ENCODE data around the gene MCM5. TPM values are rescaled to one million over a fixed set of nuclear protein-coding genes. Genes with fewer than 3 reads are reported as not detected.
"Not testable (repeated sequence)": the region's sequence is repeated elsewhere in the genome, so short reads cannot be mapped to it uniquely, and the experiment has no call there.

The MCM5 gene
- total RNA-seq, 1 donor from 2014 or later: 10.2 TPM

GRCh38 chr22:35458547-35459422 lies 58.8 kb downstream of the MCM5 start:
- DNase-seq: no peak
- ATAC-seq (ENCODE audit: poor library complexity): no peak
- intact Hi-C loops (cut with DNase I): no loop called here

GRCh38 chr22:35459423-35459894 lies 59.5 kb downstream of the MCM5 start:
- intact Hi-C loops (cut with DNase I): no loop called here

GRCh38 chr22:35459976-35460375 lies 60.0 kb downstream of the MCM5 start:
- ATAC-seq (ENCODE audit: poor library complexity); DNase-seq; intact Hi-C loops (cut with DNase I): not testable (repeated sequence)

More at GRCh38 chr22:35459423-35459894, 59.5 kb downstream of the MCM5 start:
- ATAC-seq (ENCODE audit: poor library complexity) (no peak), DNase-seq (no peak)

GRCh38 chr22:35460688-35461087 lies 60.7 kb downstream of the MCM5 start:
- intact Hi-C loops (cut with DNase I): no loop called here
- no peak for DNase-seq

GRCh38 chr22:35462498-35463230 lies 62.7 kb downstream of the MCM5 start:
- intact Hi-C loops (cut with DNase I): no loop called here
- no peak for DNase-seq
- no peak for ATAC-seq (ENCODE audit: poor library complexity)

More at GRCh38 chr22:35460688-35461087, 60.7 kb downstream of the MCM5 start:
- no peak for ATAC-seq (ENCODE audit: poor library complexity)

- intact Hi-C loops (cut with DNase I): no loop called here
- no peak for DNase-seq
- no peak for ATAC-seq (ENCODE audit: poor library complexity)
Observed at GRCh38 chr22:35463231-35463933, 63.4 kb downstream of the MCM5 start.

GRCh38 chr22:35464399-35464798 lies 64.5 kb downstream of the MCM5 start:
- ATAC-seq (ENCODE audit: poor library complexity) (no peak), DNase-seq (no peak)
- intact Hi-C loops (cut with DNase I): no loop called here

- peak; percentile 57 for ATAC-seq (ENCODE audit: poor library complexity)
- DNase-seq: peak; percentile 78
- intact Hi-C loops (cut with DNase I): no loop called here
Observed at GRCh38 chr22:35465109-35465701, 65.3 kb downstream of the MCM5 start.

- intact Hi-C loops (cut with DNase I): no loop called here
- peak; percentile 96 for ATAC-seq (ENCODE audit: poor library complexity)
- peak; percentile 91 for DNase-seq
Observed at GRCh38 chr22:35467681-35468434, 67.9 kb downstream of the MCM5 start.

- no peak for ATAC-seq (ENCODE audit: poor library complexity)
- intact Hi-C loops (cut with DNase I): no loop called here
- no peak for DNase-seq
Observed at GRCh38 chr22:35470903-35471321, 71.0 kb downstream of the MCM5 start.

- intact Hi-C loops (cut with DNase I); ATAC-seq (ENCODE audit: poor library complexity); DNase-seq: not testable (repeated sequence)
Observed at GRCh38 chr22:35471566-35471965, 71.6 kb downstream of the MCM5 start.

- ATAC-seq (ENCODE audit: poor library complexity) (no peak), DNase-seq (no peak)
- intact Hi-C loops (cut with DNase I): no loop called here
Observed at GRCh38 chr22:35472488-35472887, 72.5 kb downstream of the MCM5 start.

GRCh38 chr22:35473971-35474370 lies 74.0 kb downstream of the MCM5 start:
- intact Hi-C loops (cut with DNase I): no loop called here
- ATAC-seq (ENCODE audit: poor library complexity): no peak
- no peak for DNase-seq

Other genes with a start within 250 kb of the MCM5 start
- 7.5 TPM for gene HMGXB4, start 142.6 kb upstream of the MCM5 start, total RNA-seq
- 68.6 TPM for gene TOM1, start 100.2 kb upstream of the MCM5 start, total RNA-seq
- gene HMOX1, start 19.0 kb upstream of the MCM5 start, total RNA-seq: 4.8 TPM
- 9.4 TPM for gene RASD2, start 140.7 kb downstream of the MCM5 start, total RNA-seq
- gene MB, start 217.2 kb downstream of the MCM5 start, total RNA-seq: 19,506 TPM
- gene APOL6, start 248.3 kb downstream of the MCM5 start, total RNA-seq: 4.7 TPM